K562 (cell line): ENCODE results near the gene TBX1. TPM values are rescaled to one million over a fixed set of nuclear protein-coding genes. Genes with fewer than 3 reads are reported as not detected.

ENCODE experiments used
- CBFA2T3 ChIP-seq: fragments of 450-650 bp; IDR thresholded peaks from 2 replicates; pipeline ENCODE4 v1.6.1; 2017
- DMBX1 ChIP-seq: fragments of 250-450 bp; sonication (Bioruptor Pico); IDR thresholded peaks from 2 replicates; pipeline ENCODE4 v1.8.0; 2022; ENCODE audit warnings: inconsistent platforms, mild to moderate bottlenecking, moderate library complexity, borderline replicate concordance
- FOXO4 ChIP-seq: fragments of 450-650 bp; formaldehyde crosslinking; IDR thresholded peaks from 2 replicates; pipeline ENCODE4 v1.4.0; 2020; ENCODE audit warnings: mild to moderate bottlenecking, moderate library complexity
- KDM2B ChIP-seq: fragments of 250-450 bp; sonication (Bioruptor Pico); IDR thresholded peaks from 2 replicates; pipeline ENCODE4 v1.8.0; 2021; ENCODE audit warnings: mild to moderate bottlenecking, moderate library complexity
- MED1 ChIP-seq: sonication (generic); formaldehyde crosslinking; IDR thresholded peaks from 2 replicates; pipeline ENCODE4 v1.8.1; 2023; ENCODE audit warnings: missing genetic modification reagents, borderline replicate concordance
- MNT ChIP-seq, 2 experiments: fragments of 450-650 bp; conservative IDR thresholded peaks; 2 replicates each; pipeline ENCODE4 v1.6.1; 2017; ENCODE audit warnings: mild to moderate bottlenecking in 2 of 2, moderate library complexity in 2 of 2
- PREB ChIP-seq: sonication (generic); formaldehyde crosslinking; IDR thresholded peaks from 2 replicates; pipeline ENCODE4 v1.8.1; 2023; ENCODE audit warnings: mild to moderate bottlenecking, missing genetic modification reagents
- RBM14 ChIP-seq: fragments of 200-400 bp; formaldehyde crosslinking; IDR thresholded peaks from 2 replicates; pipeline ENCODE4 v1.6.1; 2018; ENCODE audit warnings: low read depth, mild to moderate bottlenecking, low read length, moderate library complexity, borderline replicate concordance; ENCODE audit not compliant: insufficient read depth
- TCF7 ChIP-seq: sonication (generic); IDR thresholded peaks from 2 replicates; pipeline ENCODE4 v1.6.1; 2016; ENCODE audit warnings: antibody characterized with exemption, borderline replicate concordance
- TOE1 ChIP-seq, 2 experiments: fragments of 450-650 bp in 1 of 2; sonication (generic) in 1 of 2; formaldehyde crosslinking in 1 of 2; IDR thresholded peaks; 2 replicates each; pipeline versions ENCODE4 v1.7.1 to v1.8.0; 2016 to 2022; ENCODE audit warnings: borderline replicate concordance in 2 of 2, mild to moderate bottlenecking in 2 of 2, antibody characterized with exemption in 1 of 2, inconsistent platforms in 1 of 2, low read depth in 1 of 2, missing genetic modification reagents in 1 of 2, moderate library complexity in 1 of 2
- USF2 ChIP-seq: sonication (generic); formaldehyde crosslinking; IDR thresholded peaks from 2 replicates; pipeline ENCODE4 v1.5.0; 2020; ENCODE audit warnings: missing genetic modification reagents
- ZNF507 ChIP-seq: conservative IDR thresholded peaks from 2 replicates; pipeline ENCODE4 v1.6.1; 2017; ENCODE audit warnings: missing genetic modification characterization, missing compliant biosample characterization
- ZNF57 ChIP-seq: fragments of 450-650 bp; formaldehyde crosslinking; IDR thresholded peaks from 2 replicates; pipeline ENCODE4 v1.4.0; 2020; ENCODE audit warnings: mild to moderate bottlenecking, moderate library complexity
- ZNF589 ChIP-seq: fragments of 200-800 bp; sonication (Bioruptor generic); IDR thresholded peaks from 2 replicates; pipeline ENCODE4 v1.6.1; 2016; ENCODE audit warnings: low read depth, missing genetic modification characterization, missing compliant biosample characterization
- ZNF639 ChIP-seq, 2 experiments: fragments of 200-800 bp in 1 of 2; sonication (Bioruptor generic) in 1 of 2; sonication (generic) in 1 of 2; formaldehyde crosslinking in 1 of 2; IDR thresholded peaks in 1 of 2; conservative IDR thresholded peaks in 1 of 2; 2 replicates each; pipeline versions ENCODE4 v1.5.0 to v1.6.1; 2016 to 2020; ENCODE audit warnings: missing compliant biosample characterization in 1 of 2, missing genetic modification characterization in 1 of 2, missing genetic modification reagents in 1 of 2
- ZNF740 ChIP-seq, 3 experiments: fragments of 200-800 bp in 1 of 3; sonication (Bioruptor generic) in 1 of 3; sonication (generic) in 1 of 3; formaldehyde crosslinking in 1 of 3; IDR thresholded peaks; 2 replicates each; pipeline versions ENCODE4 v1.6.1 to v1.8.0; 2016 to 2022; ENCODE audit warnings: mild to moderate bottlenecking in 2 of 3, missing compliant biosample characterization in 2 of 3, missing genetic modification characterization in 2 of 3, missing genetic modification reagents in 1 of 3
- polyA plus RNA-seq, 8 experiments: library from polyadenylated mRNA; depleted of rRNA in 4 of 8; stranded (reverse) in 5 of 8; unstranded in 3 of 8; fragments of >200 nt; fragmentation: Nextera tagmentation in 2 of 8; fragmentation: Illumina TruSeq in 1 of 8; extraction: Ambion mirVana in 2 of 8; extraction: Trizol in 1 of 8; gene quantifications; 2 replicates each; pipeline versions ENCODE4 v1.2.1 to v1.2.3, GENCODE V29; 2011 to 2014; ENCODE audit warnings: inconsistent platforms in 1 of 8, missing spikeins in 1 of 8
- total RNA-seq, 7 experiments: library from RNA; depleted of rRNA in 6 of 7; stranded (reverse); fragments of >200 nt in 6 of 7; fragmentation: Illumina TruSeq in 2 of 7; extraction: Trizol in 2 of 7; gene quantifications; 2 replicates each; pipeline versions ENCODE4 v1.2.1 to v1.2.3, GENCODE V29; 2011 to 2021; ENCODE audit warnings: low replicate concordance in 1 of 7

TBX1 gene
- total and polyA plus RNA-seq, 9 of the 15 experiments (the other 6 are each of a cell fraction or from before 2014, with no cell fraction given) = 0.07 to 35.0 (median 3.9) TPM

- no peak for TF ChIP-seq MNT (conservative IDR thresholded peaks at IDR 0.05)
- TF ChIP-seq FOXO4 (CRISPR knock-in tag) = 0 out of 2 replicates have a peak, but pooled peaks have one; percentile 66
- TF ChIP-seq DMBX1 (CRISPR knock-in tag) = no peak
- TF ChIP-seq TCF7 = no peak
- no peak for TF ChIP-seq ZNF740 (CRISPR knock-in tag; IDR thresholded peaks at IDR 0.05)
- peak in 1 of 2 experiments; percentile 68; a peak in 2 of 4 replicates for TF ChIP-seq ZNF740 (tag; IDR thresholded peaks at IDR 0.05)
- TF ChIP-seq PREB (CRISPR knock-in tag) = no peak
- TF ChIP-seq TOE1 (IDR thresholded peaks at IDR 0.05; ENCODE audit: borderline replicate concordance) = no peak
- no peak for TF ChIP-seq TOE1 (CRISPR knock-in tag; IDR thresholded peaks at IDR 0.05; ENCODE audit: borderline replicate concordance, low read depth)
- no peak for TF ChIP-seq KDM2B (CRISPR knock-in tag)
- no peak for TF ChIP-seq ZNF507
- no peak for TF ChIP-seq USF2
- TF ChIP-seq MED1 = no peak
- TF ChIP-seq CBFA2T3 = no peak
- 0 out of 2 replicates have a peak, but pooled peaks have one; percentile 35 for TF ChIP-seq RBM14
- TF ChIP-seq ZNF57 (CRISPR knock-in tag) = 0 out of 2 replicates have a peak, but pooled peaks have one; percentile 13
- TF ChIP-seq ZNF639 (CRISPR knock-in tag; conservative IDR thresholded peaks at IDR 0.05 in 1 of 2, IDR thresholded peaks at IDR 0.05 in 1 of 2) = no peak
- no peak for TF ChIP-seq ZNF589 (CRISPR knock-in tag)
Observed at GRCh38 chr22:19797086-19798002, 36.8 kb downstream of the TBX1 start (continued).
